Duodenal mucosa (tissue), 2 donors: ENCODE results near the gene HNRNPA0.

ENCODE experiments used
- H3K27ac ChIP-seq: one replicate; pipeline ENCODE4 v1.7.0; 2013; ENCODE audit warnings: low read depth, low read length
- H3K27me3 ChIP-seq, 2 donors: one replicate each; pipeline ENCODE4 v1.7.0; 2013; ENCODE audit warnings: low read length in 2 of 2, control low read depth in 1 of 2; ENCODE audit not compliant: insufficient read depth in 2 of 2, control insufficient read depth in 1 of 2
- H3K36me3 ChIP-seq, 2 donors: one replicate each; pipeline ENCODE4 v1.7.0; 2013; ENCODE audit warnings: low read length in 2 of 2, control low read depth in 1 of 2; ENCODE audit not compliant: insufficient read depth in 2 of 2, control insufficient read depth in 1 of 2
- H3K4me1 ChIP-seq, 2 donors: one replicate each; pipeline ENCODE4 v1.7.0; 2013; ENCODE audit warnings: low read length in 2 of 2, control low read depth in 1 of 2; ENCODE audit not compliant: insufficient read depth in 2 of 2, control insufficient read depth in 1 of 2
- H3K4me3 ChIP-seq, 2 donors: one replicate each; pipeline ENCODE4 v1.7.0; 2013; ENCODE audit warnings: low read length in 2 of 2, low read depth in 1 of 2
- H3K9ac ChIP-seq, 2 donors: one replicate each; pipeline ENCODE4 v1.7.0; 2013; ENCODE audit warnings: low read length in 2 of 2, low read depth in 1 of 2
- H3K9me3 ChIP-seq, 2 donors: one replicate each; pipeline ENCODE4 v1.7.0; 2013; ENCODE audit warnings: low read length in 2 of 2, control low read depth in 1 of 2; ENCODE audit not compliant: control insufficient read depth in 1 of 2

Gene HNRNPA0

DNA sequence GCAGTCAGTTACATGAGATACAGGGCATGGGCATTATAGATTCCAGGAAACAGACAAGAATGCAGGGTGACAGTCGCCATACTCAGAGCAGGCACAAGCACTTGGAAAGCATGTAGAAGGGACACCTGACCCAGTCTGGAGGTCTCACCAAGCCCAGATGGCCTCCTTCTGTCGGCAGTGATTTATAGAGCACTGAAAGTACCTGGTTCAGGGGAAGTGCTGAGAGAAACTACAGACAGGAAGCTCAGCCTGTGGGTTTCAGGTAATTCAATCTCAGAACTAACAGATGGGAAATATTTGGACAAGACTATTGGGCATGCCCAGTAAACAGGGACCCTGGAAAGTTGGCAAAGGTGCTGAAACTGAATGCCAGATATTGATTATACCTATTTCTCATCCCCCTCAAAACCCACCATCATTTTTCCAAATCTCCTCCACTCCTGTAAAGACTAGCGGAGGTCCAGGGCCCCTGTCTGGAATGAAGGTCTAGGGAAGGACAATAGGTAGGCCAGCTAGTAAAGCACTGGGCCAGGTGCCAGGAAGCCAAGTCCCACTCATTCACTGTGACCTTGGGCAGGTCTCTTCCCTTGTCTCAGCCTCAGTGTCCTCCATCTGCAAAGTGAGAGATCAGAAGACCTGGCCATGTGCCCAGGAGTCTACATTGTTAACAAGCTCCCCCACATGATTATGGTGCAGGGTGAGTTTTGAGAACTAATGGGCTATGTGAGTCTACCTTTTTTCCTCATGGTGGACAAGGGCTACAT lies 45.2 kb downstream of the HNRNPA0 start:
- no peak overlapping the region for H3K4me3 ChIP-seq
- no peaks in the 10 kb centered on the region for H3K4me1 ChIP-seq
- no peaks in the 10 kb centered on the region for H3K36me3 ChIP-seq
- H3K9ac ChIP-seq, result no peak overlapping the region
- peaks cover 0 to under 1% of the 10 kb centered on the region in 2 donors for H3K9me3 ChIP-seq
- H3K27me3 ChIP-seq, result no peaks in the 10 kb centered on the region
- H3K27ac ChIP-seq, result no peak overlapping the region

DNA sequence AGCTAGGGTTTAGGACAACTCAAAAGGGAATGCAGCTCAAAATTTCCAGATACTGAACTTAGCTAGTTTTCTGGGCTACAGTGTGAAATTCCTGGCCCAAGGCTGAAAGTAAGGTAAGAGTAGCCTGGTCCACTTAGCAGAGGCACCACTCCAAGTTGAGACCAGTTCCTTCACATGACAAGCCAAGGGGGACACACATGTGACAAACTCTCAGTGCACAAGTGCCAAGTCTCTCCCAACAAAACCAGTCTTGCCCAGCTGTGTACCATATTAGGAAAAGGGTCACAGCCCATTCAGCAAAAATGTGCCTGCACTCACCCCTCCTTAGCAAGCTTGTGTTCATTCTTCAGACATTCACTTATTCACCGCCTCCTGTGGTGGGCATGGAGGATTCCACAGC lies 46.1 kb downstream of the HNRNPA0 start:
- Histone ChIP-seq H3K27ac (no peak overlapping the region), H3K9ac (no peak overlapping the region), H3K27me3 (no peaks in the 10 kb centered on the region), H3K4me3 (no peak overlapping the region), H3K9me3 (no peaks in the 10 kb centered on the region), H3K36me3 (no peaks in the 10 kb centered on the region), H3K4me1 (no peaks in the 10 kb centered on the region)

DNA sequence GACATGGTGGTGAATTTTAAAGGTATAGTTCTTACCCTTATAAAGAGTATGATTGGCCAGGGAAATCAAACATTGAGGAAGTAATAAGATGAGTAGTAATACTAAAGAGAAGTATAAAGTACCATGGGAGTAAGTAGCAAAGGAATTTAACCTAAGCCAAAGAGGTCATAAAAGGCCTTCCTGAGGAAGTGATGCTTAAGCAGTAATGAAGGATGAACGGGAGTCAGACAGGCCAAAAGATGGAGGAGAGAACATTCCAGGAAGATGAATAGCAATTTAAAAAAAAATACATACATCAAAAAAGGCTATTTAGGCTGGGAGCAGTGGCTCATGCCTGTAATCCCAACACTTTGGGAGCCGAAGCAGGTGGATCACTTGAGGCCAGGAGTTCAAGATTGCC lies 47.3 kb downstream of the HNRNPA0 start:
- no peak overlapping the region for H3K9ac ChIP-seq
- H3K4me3 ChIP-seq, result no peak overlapping the region
- no peaks in the 10 kb centered on the region for H3K4me1 ChIP-seq
- H3K27ac ChIP-seq, result no peak overlapping the region
- H3K9me3 ChIP-seq, result no peaks in the 10 kb centered on the region
- no peaks in the 10 kb centered on the region for H3K36me3 ChIP-seq
- no peaks in the 10 kb centered on the region for H3K27me3 ChIP-seq

DNA sequence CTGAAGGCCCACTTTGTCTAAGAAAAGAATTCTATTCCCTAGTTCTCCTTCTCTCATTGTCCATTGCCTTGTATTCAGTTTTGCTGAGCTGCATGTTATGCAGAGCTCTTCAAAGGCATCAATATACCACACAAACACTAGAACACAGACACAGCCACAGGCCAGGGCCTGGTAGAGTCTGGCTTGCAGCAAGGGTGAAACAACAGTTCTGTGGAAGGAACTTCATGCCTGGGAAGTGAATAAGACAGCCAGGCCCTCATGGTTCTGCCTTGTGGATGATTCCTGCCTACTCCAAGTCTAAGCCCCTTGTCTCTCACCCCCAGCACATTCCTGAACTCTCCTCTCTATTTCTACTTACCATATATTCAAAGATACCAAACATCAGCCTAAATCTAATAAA lies 49.1 kb downstream of the HNRNPA0 start:
- Histone ChIP-seq H3K27ac (no peak overlapping the region), H3K9ac (no peak overlapping the region), H3K4me1 (no peaks in the 10 kb centered on the region), H3K4me3 (no peak overlapping the region), H3K9me3 (no peaks in the 10 kb centered on the region), H3K36me3 (no peaks in the 10 kb centered on the region), H3K27me3 (no peaks in the 10 kb centered on the region)

DNA sequence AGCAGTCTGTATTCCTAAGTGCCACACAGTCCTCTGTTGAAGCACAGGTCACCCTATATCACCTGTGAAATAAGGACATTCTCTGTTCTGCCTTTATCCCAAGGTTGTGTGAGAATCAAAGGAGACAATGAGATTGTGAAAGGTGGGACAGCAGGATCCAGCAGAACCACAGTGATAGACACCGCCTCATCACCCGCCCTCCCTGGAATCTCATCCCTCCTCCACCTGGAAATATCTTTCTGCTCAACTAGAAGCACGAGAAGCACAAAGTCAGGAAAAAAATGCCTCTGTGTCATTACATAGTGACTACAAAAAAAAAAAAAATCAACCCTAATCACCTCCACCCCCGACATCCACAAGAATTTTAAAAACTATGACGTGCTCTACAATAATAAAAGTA lies 50.6 kb downstream of the HNRNPA0 start:
- H3K4me3 ChIP-seq, result no peak overlapping the region
- H3K27ac ChIP-seq, result no peak overlapping the region
- H3K9me3 ChIP-seq, result no peaks in the 10 kb centered on the region
- H3K27me3 ChIP-seq, result no peaks in the 10 kb centered on the region
- H3K4me1 ChIP-seq, result no peaks in the 10 kb centered on the region
- no peaks in the 10 kb centered on the region for H3K36me3 ChIP-seq
- no peak overlapping the region for H3K9ac ChIP-seq

DNA sequence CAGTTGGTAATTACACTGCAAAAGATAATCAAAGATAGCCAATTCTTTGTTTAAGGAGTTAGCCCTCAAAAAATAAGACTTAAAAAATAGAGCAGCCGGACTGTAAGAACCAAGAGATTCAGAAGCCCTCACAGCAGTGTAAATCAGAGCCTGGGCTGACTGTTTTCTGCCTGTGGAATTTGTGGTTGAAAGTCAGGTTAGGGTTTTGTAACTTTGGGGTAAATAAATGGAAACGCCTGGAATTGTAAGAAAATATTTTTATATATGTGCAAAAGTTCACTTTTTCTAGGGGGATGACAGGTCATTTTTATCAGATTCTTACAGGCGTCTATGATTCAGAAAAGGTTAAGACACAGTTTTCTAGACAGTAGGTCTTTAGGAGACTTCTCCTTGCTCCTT lies 53.9 kb downstream of the HNRNPA0 start:
- Histone ChIP-seq H3K36me3 (no peaks in the 10 kb centered on the region), H3K4me1 (no peaks in the 10 kb centered on the region), H3K27ac (no peak overlapping the region), H3K9me3 (no peaks in the 10 kb centered on the region), H3K4me3 (no peak overlapping the region), H3K9ac (no peak overlapping the region), H3K27me3 (no peaks in the 10 kb centered on the region)

DNA sequence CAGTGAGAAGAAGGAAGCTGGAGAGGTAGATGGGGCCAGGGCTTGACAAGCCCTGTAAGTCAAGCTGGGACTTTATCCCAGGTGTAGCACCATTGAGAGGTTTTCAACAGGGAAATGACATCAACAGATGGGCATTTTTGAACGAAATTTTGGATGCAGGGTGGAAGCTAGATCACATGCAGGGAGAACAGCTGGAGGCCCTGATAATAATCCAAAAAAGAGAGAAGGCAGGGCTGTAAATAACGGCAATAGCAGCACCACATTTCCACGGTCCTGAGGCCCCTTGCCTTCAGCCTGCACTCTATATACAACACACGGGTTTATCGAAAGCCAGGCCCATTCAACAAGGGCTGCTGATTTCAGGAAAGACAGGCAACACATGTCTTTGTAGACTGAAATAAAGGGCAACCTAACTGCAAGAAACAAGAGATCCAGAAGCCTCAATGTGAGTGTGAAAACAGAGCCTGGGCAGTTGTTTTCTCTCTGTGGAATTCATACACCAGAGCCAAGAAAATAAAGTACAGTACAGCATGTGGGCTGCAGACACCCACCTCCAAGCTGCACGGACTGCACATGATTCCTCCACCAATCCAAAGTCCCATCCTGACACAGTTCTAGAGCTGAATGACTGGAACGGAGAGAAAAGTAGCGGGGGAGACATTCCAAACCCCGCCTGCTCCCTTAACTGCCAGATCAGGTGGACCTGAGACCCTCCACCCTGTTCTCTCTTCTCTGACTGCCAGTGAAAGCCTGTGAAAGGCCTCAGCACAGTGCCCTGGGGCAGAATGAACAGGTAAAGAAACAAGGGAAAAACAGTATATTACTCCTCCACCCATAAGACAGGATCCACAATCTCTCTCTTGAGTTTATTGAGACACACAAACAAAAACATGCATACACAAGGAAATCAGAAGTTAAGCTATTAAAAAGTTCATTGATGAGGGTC lies 54.6 kb downstream of the HNRNPA0 start:
- no peaks in the 10 kb centered on the region for H3K4me1 ChIP-seq
- no peak overlapping the region for H3K9ac ChIP-seq
- no peaks in the 10 kb centered on the region for H3K9me3 ChIP-seq
- H3K27ac ChIP-seq, result no peak overlapping the region
- no peaks in the 10 kb centered on the region for H3K36me3 ChIP-seq
- no peaks in the 10 kb centered on the region for H3K27me3 ChIP-seq
- H3K4me3 ChIP-seq, result no peak overlapping the region

DNA sequence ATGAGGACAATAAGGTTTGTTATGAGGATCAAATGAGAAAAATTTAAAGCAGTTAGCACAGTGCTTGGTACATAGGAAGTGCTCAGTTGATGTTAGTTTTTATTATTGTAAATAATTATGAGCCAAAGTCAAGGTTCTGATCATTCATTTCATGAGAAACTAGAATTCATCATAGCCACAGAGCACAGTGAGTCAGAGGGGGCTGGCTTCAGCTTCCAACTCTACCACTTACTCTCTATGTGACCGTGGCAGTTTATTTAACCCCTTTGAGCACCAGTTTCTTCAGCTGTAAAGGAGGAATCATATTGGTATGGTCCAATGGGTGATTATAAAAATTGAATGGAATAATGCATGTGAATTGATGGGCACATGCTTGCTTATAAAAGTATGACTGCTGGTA lies 57.7 kb downstream of the HNRNPA0 start:
- H3K27ac ChIP-seq, result no peak overlapping the region
- H3K27me3 ChIP-seq, result no peaks in the 10 kb centered on the region
- H3K4me3 ChIP-seq, result no peak overlapping the region
- H3K9me3 ChIP-seq, result no peaks in the 10 kb centered on the region
- H3K36me3 ChIP-seq, result peaks cover 0 to 5% of the 10 kb centered on the region in 2 donors
- H3K9ac ChIP-seq, result no peak overlapping the region
- peaks cover 0 to 6% of the 10 kb centered on the region in 2 donors for H3K4me1 ChIP-seq

DNA sequence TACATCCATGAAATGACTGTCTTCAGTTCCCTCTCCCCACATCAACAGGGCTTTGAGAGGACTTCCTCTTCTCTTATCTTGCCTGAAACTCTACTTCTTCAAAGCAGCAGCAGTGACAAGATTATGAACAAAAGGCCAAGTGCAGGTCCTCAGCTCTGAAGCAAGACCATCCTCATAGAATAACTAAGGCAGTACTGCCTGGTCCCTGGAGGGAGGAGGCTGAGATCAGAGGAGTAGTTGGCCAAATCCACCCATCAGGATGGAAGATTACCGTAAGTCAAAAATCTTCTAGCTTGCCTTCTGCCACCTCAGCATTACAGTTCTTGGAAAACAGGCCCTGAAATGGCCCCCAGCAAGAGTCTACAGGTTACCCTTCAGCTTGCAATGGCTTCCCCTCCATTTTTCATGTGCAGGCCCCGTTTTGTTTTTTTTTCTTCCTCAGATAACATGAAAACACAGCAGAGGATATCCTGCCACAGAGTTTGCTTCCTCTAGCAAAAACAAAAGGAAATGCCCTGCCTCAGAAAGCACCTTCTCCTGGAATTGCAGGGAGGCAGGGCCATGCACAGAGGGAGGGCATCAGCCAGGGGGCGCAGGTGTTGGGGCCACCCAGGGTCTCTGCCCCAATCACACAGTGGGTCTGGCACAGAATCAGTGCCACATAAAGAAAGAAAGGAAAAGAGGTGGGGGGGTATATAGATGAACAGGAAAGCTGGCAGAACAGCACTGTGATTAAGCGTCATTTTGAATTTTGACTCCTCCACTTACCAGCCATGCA lies 58.3 kb downstream of the HNRNPA0 start:
- peaks cover 0 to 5% of the 10 kb centered on the region in 2 donors for H3K36me3 ChIP-seq
- no peak overlapping the region for H3K9ac ChIP-seq
- no peaks in the 10 kb centered on the region for H3K27me3 ChIP-seq
- H3K4me1 ChIP-seq, result peaks cover 0 to 6% of the 10 kb centered on the region in 2 donors
- H3K4me3 ChIP-seq, result no peak overlapping the region
- H3K9me3 ChIP-seq, result no peaks in the 10 kb centered on the region
- H3K27ac ChIP-seq, result no peak overlapping the region
